Subcutaneous abdominal adipose tissue (tissue), 5 donors: ENCODE data around the gene HOXA4.

Experiments
- H3K27ac ChIP-seq: one replicate; pipeline ENCODE4 v1.7.0; 2013; ENCODE audit warnings: low read depth, mild to moderate bottlenecking, inconsistent platforms, low read length, moderate library complexity
- H3K27me3 ChIP-seq, 5 donors: one replicate each; pipeline ENCODE4 v1.7.0; 2013; ENCODE audit warnings: low read length in 5 of 5, inconsistent platforms in 1 of 5; ENCODE audit not compliant: control insufficient read depth in 5 of 5, insufficient read depth in 4 of 5
- H3K36me3 ChIP-seq, 5 donors: one replicate each; pipeline ENCODE4 v1.7.0; 2013; ENCODE audit warnings: low read length in 5 of 5; ENCODE audit not compliant: control insufficient read depth in 5 of 5, insufficient read depth in 5 of 5
- H3K4me1 ChIP-seq, 5 donors: one replicate each; pipeline ENCODE4 v1.7.0; 2013; ENCODE audit warnings: low read length in 5 of 5, mild to moderate bottlenecking in 3 of 5, moderate library complexity in 1 of 5; ENCODE audit not compliant: control insufficient read depth in 5 of 5, insufficient read depth in 5 of 5
- H3K4me3 ChIP-seq, 5 donors: one replicate each; pipeline ENCODE4 v1.7.0; 2013; ENCODE audit warnings: low read length in 5 of 5, low read depth in 1 of 5
- H3K9ac ChIP-seq, 5 donors: one replicate each; pipeline ENCODE4 v1.7.0; 2013; ENCODE audit warnings: low read length in 5 of 5, mild to moderate bottlenecking in 4 of 5, moderate library complexity in 3 of 5
- H3K9me3 ChIP-seq, 5 donors: one replicate each; pipeline ENCODE4 v1.7.0; 2013; ENCODE audit warnings: low read length in 5 of 5; ENCODE audit not compliant: control insufficient read depth in 5 of 5
- donor health status: healthy.
- donor health status: healthy.
- donor health status: healthy.
- donor health status: healthy.
- donor health status: healthy.

Gene HOXA4

GRCh38 chr7:27157702-27158431, 27.3 kb upstream of the HOXA4 start:
- H3K27me3 ChIP-seq: peaks cover 0 to 21% (median 0%) of the 10 kb centered on the region in 5 donors

GRCh38 chr7:27156916-27157701, 26.6 kb upstream of the HOXA4 start:
- H3K4me3 ChIP-seq: peak overlapping the region; percentile 45 to 92 (median 82)
- peak overlapping the region in 3 of 5 donors; percentile 21 to 41 (median 27) for H3K9ac ChIP-seq
- H3K27ac ChIP-seq: no peak overlapping the region
- no peaks in the 10 kb centered on the region for H3K36me3 ChIP-seq
- H3K9me3 ChIP-seq: no peaks in the 10 kb centered on the region
- peaks cover 2 to 64% (median 61%) of the 10 kb centered on the region in 5 donors for H3K4me1 ChIP-seq
- H3K27me3 ChIP-seq: peaks cover 0 to 21% (median 0%) of the 10 kb centered on the region in 5 donors

More at GRCh38 chr7:27157702-27158431, 27.3 kb upstream of the HOXA4 start:
- Histone ChIP-seq H3K27ac (no peak overlapping the region), H3K36me3 (no peaks in the 10 kb centered on the region), H3K4me3 (no peak overlapping the region), H3K9ac (no peak overlapping the region), H3K9me3 (no peaks in the 10 kb centered on the region), H3K4me1 (peaks cover 2 to 66% (median 56%) of the 10 kb centered on the region in 5 donors)

GRCh38 chr7:27156508-27156898, 25.9 kb upstream of the HOXA4 start, which contains the start of gene HOXA7:
TSS of gene HOXA7 (minus strand) at chr7:27156675. CDS start at chr7:27156545, 130 bp downstream.
- peaks cover 0 to 25% (median 0%) of the 10 kb centered on the region in 5 donors for H3K27me3 ChIP-seq
- no peaks in the 10 kb centered on the region for H3K36me3 ChIP-seq
- H3K27ac ChIP-seq: peak within 1 kb of the TSS; percentile 95
- H3K4me3 ChIP-seq: peak within 1 kb of the TSS; percentile 75 to 92 (median 82)
- no peaks in the 10 kb centered on the region for H3K9me3 ChIP-seq
- peaks cover 3 to 65% (median 61%) of the 10 kb centered on the region in 5 donors for H3K4me1 ChIP-seq
- peak within 1 kb of the TSS; percentile 26 to 77 (median 62) for H3K9ac ChIP-seq

GRCh38 chr7:27155816-27156507, 25.4 kb upstream of the HOXA4 start:
- no peaks in the 10 kb centered on the region for H3K36me3 ChIP-seq
- peak overlapping the region; percentile 23 to 77 (median 62) for H3K9ac ChIP-seq
- peaks cover 0 to 27% (median 0%) of the 10 kb centered on the region in 5 donors for H3K27me3 ChIP-seq
- peak overlapping the region; percentile 95 for H3K27ac ChIP-seq
- H3K4me3 ChIP-seq: peak overlapping the region; percentile 75 to 92 (median 82)
- H3K4me1 ChIP-seq: peaks cover 4 to 67% (median 63%) of the 10 kb centered on the region in 5 donors
- H3K9me3 ChIP-seq: no peaks in the 10 kb centered on the region

GRCh38 chr7:27154901-27155815, 24.6 kb upstream of the HOXA4 start:
- H3K9ac ChIP-seq: peak overlapping the region in 3 of 5 donors; percentile 10 to 77 (median 72)
- H3K9me3 ChIP-seq: no peaks in the 10 kb centered on the region
- H3K27ac ChIP-seq: peak overlapping the region; percentile 95
- peaks cover 4 to 65% (median 63%) of the 10 kb centered on the region in 5 donors for H3K4me1 ChIP-seq
- H3K27me3 ChIP-seq: peaks cover 0 to 27% (median 0%) of the 10 kb centered on the region in 5 donors
- H3K36me3 ChIP-seq: no peaks in the 10 kb centered on the region
- H3K4me3 ChIP-seq: peak overlapping the region; percentile 75 to 92 (median 82)

GRCh38 chr7:27154369-27154768, 23.8 kb upstream of the HOXA4 start:
- H3K4me1 ChIP-seq: peaks cover 4 to 68% (median 66%) of the 10 kb centered on the region in 5 donors
- no peaks in the 10 kb centered on the region for H3K9me3 ChIP-seq
- peak overlapping the region; percentile 95 for H3K27ac ChIP-seq
- H3K9ac ChIP-seq: no peak overlapping the region
- no peaks in the 10 kb centered on the region for H3K36me3 ChIP-seq
- H3K4me3 ChIP-seq: peak overlapping the region in 1 of 5 donors; percentile 92
- H3K27me3 ChIP-seq: peaks cover 0 to 26% (median 0%) of the 10 kb centered on the region in 5 donors

GRCh38 chr7:27153526-27153925, 23.0 kb upstream of the HOXA4 start:
- H3K4me3 ChIP-seq: no peak overlapping the region

GRCh38 chr7:27152816-27153442, 22.4 kb upstream of the HOXA4 start:
- peaks cover 0 to 23% (median 0%) of the 10 kb centered on the region in 5 donors for H3K27me3 ChIP-seq
- no peaks in the 10 kb centered on the region for H3K9me3 ChIP-seq
- peaks cover 10 to 82% (median 80%) of the 10 kb centered on the region in 5 donors for H3K4me1 ChIP-seq
- H3K4me3 ChIP-seq: peak overlapping the region; percentile 77 to 95 (median 90)
- H3K9ac ChIP-seq: peak overlapping the region in 4 of 5 donors; percentile 20 to 95 (median 78)
- H3K36me3 ChIP-seq: no peaks in the 10 kb centered on the region
- H3K27ac ChIP-seq: peak overlapping the region; percentile 95

More at GRCh38 chr7:27153526-27153925, 23.0 kb upstream of the HOXA4 start:
- H3K9me3 ChIP-seq: no peaks in the 10 kb centered on the region
- H3K27me3 ChIP-seq: peaks cover 0 to 22% (median 0%) of the 10 kb centered on the region in 5 donors
- no peaks in the 10 kb centered on the region for H3K36me3 ChIP-seq
- H3K4me1 ChIP-seq: peaks cover 8 to 76% (median 74%) of the 10 kb centered on the region in 5 donors
- no peak overlapping the region for H3K9ac ChIP-seq
- peak overlapping the region; percentile 95 for H3K27ac ChIP-seq
